GM18870 (cell line): Measurements from ENCODE around the gene ELOA.
"Not testable (repeated sequence)": the region's sequence is repeated elsewhere in the genome, so short reads cannot be mapped to it uniquely, and the experiment has no call there.

Source experiments
- ATAC-seq: cut with Tn5 transposase; IDR thresholded peaks from one replicate; pipeline ENCODE4 v1.9.1; 2021; ENCODE audit warnings: moderate library complexity; ENCODE audit not compliant: unreplicated experiment

Gene ELOA

GRCh38 chr1:23799570-23800399 is 56.5 kb downstream of the ELOA start:
- no peak for ATAC-seq

GRCh38 chr1:23800400-23801337 is 57.4 kb downstream of the ELOA start, which contains the start of gene GALE:
Gene GALE (minus strand): TSS chr1:23800754. CDS start chr1:23799007, 1,747 bp downstream.
- ATAC-seq, result no peak

- ATAC-seq, result no peak
Measured at GRCh38 chr1:23801338-23801748, 58.1 kb downstream of the ELOA start.

- no peak for ATAC-seq
Measured at GRCh38 chr1:23801876-23802275, 58.6 kb downstream of the ELOA start.

GRCh38 chr1:23802809-23803342 is 59.6 kb downstream of the ELOA start:
- not testable (repeated sequence) for ATAC-seq

- ATAC-seq, result no peak
Measured at GRCh38 chr1:23803674-23804073, 60.4 kb downstream of the ELOA start.

GRCh38 chr1:23804183-23804835 is 61.0 kb downstream of the ELOA start:
- no peak for ATAC-seq

GRCh38 chr1:23805025-23805424 is 61.8 kb downstream of the ELOA start:
- ATAC-seq, result no peak

GRCh38 chr1:23806280-23806679 is 63.0 kb downstream of the ELOA start:
- ATAC-seq, result no peak

- no peak for ATAC-seq
Measured at GRCh38 chr1:23807453-23807852, 64.2 kb downstream of the ELOA start.

- no peak for ATAC-seq
Measured at GRCh38 chr1:23809751-23810171, 66.5 kb downstream of the ELOA start.

- ATAC-seq, result no peak
Measured at GRCh38 chr1:23810818-23811540, 67.7 kb downstream of the ELOA start.
